H7 (cell line): ENCODE results near the gene BEST4. TPM values are rescaled to one million over a fixed set of nuclear protein-coding genes. Genes with fewer than 3 reads are reported as not detected.
"Not testable (repeated sequence)": the region's sequence is repeated elsewhere in the genome, so short reads cannot be mapped to it uniquely, and the experiment has no call there.

Experiments used
- DNase-seq: peaks from one replicate; pipeline ENCODE4 v3.0.0; 2012
- H3K27me3 ChIP-seq: 2 replicates; pipeline ENCODE4 v1.6.0; 2011; ENCODE audit warnings: mild to moderate bottlenecking, low read length; ENCODE audit not compliant: control insufficient read depth, insufficient read depth
- H3K36me3 ChIP-seq: replicated peaks from 2 replicates; pipeline ENCODE4 v1.5.1; 2011; ENCODE audit warnings: low read length; ENCODE audit not compliant: control insufficient read depth, insufficient read depth
- H3K4me3 ChIP-seq: 2 replicates; pipeline ENCODE4 v1.5.1; 2011; ENCODE audit warnings: low read depth, mild to moderate bottlenecking, control low read depth, low read length, moderate library complexity; ENCODE audit not compliant: insufficient read depth
- total RNA-seq: library from RNA; depleted of rRNA; stranded (reverse); fragments of >200 nt; shearing (Covaris generic); gene quantifications from 2 replicates; pipeline ENCODE4 v1.2.3, GENCODE V29; 2014

BEST4 gene
- total RNA-seq, 1 experiment from 2014 or later, result 0.80 TPM

DNA sequence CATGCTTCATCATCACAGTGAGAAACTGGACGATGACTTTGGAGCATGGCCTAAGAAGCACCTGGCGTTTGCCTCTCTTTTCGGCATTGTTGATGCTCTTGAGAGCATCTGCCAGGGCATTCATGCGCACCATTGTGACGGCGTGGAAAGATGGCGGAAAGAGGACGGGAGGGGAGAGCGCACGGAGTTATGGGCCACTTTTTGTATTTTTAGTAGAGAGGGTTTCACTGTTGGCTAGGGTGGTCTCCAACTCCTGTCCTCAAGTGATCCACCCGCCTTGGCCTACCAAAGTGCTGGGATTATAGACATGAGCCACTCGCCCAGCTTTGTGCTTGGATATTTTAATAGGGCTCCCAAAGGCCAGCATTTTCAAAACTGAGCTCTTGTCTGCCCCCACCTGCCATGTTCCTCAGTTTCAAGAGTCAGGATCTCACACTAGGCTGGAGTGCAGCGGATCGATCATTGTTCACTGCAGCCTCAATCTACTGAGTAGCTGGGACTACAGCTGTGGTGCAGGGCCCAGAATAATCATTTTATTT lies 7.3 kb downstream of the BEST4 start:
- peaks cover 12% of the 10 kb centered on the region for H3K27me3 ChIP-seq
- no peak overlapping the region for H3K4me3 ChIP-seq
- H3K36me3 ChIP-seq, result peaks cover 28% of the 10 kb centered on the region
- no peak for DNase-seq

- Histone ChIP-seq H3K36me3 (peaks cover 28% of the 10 kb centered on the region), H3K4me3 (no peak overlapping the region), H3K27me3 (peaks cover 4% of the 10 kb centered on the region; the same call in 1 of the 2 replicates)
- no peak for DNase-seq
Observed at GRCh38 chr1:44778705-44779576, 9.0 kb downstream of the BEST4 start.

DNA sequence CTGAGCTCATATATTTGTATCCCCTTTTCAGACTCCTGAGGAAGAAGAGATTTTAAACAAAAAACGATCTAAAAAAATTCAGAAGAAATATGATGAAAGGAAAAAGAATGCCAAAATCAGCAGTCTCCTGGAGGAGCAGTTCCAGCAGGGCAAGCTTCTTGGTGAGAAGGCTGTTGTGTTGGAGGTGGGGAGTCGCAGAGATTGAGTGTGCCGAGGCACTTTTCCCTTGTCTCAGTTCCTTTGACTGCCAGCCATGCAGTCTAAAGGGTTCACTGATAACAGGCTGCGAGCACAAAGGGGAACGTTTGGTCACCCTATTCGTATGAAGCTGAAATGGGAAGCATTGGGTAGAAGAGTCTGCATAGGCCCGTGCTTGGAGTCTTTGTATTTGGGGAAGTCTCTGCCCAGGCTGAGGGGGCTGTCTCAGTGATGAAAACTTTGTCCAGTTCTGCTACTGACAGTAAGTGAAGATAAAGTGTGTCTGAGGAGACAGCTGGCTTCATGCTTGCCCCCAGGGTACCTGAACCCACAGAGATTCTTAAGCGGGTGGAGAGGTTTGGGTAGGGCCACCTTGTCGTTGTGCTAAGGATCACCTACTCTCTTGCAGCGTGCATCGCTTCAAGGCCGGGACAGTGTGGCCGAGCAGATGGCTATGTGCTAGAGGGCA lies 9.9 kb downstream of the BEST4 start:
- DNase-seq, result no peak
- Histone ChIP-seq H3K27me3 (no peaks in the 10 kb centered on the region), H3K4me3 (no peak overlapping the region), H3K36me3 (peaks cover 28% of the 10 kb centered on the region)

GRCh38 chr1:44777547-44777946 lies 10.4 kb downstream of the BEST4 start:
- no peak overlapping the region for H3K4me3 ChIP-seq
- peaks cover 28% of the 10 kb centered on the region for H3K36me3 ChIP-seq
- no peaks in the 10 kb centered on the region for H3K27me3 ChIP-seq
- DNase-seq, result no peak

- DNase-seq, result no peak
- Histone ChIP-seq H3K36me3 (peaks cover 28% of the 10 kb centered on the region), H3K27me3 (no peaks in the 10 kb centered on the region), H3K4me3 (peak overlapping the region; percentile 100)
Observed at GRCh38 chr1:44776730-44777068, 11.3 kb downstream of the BEST4 start.

DNA sequence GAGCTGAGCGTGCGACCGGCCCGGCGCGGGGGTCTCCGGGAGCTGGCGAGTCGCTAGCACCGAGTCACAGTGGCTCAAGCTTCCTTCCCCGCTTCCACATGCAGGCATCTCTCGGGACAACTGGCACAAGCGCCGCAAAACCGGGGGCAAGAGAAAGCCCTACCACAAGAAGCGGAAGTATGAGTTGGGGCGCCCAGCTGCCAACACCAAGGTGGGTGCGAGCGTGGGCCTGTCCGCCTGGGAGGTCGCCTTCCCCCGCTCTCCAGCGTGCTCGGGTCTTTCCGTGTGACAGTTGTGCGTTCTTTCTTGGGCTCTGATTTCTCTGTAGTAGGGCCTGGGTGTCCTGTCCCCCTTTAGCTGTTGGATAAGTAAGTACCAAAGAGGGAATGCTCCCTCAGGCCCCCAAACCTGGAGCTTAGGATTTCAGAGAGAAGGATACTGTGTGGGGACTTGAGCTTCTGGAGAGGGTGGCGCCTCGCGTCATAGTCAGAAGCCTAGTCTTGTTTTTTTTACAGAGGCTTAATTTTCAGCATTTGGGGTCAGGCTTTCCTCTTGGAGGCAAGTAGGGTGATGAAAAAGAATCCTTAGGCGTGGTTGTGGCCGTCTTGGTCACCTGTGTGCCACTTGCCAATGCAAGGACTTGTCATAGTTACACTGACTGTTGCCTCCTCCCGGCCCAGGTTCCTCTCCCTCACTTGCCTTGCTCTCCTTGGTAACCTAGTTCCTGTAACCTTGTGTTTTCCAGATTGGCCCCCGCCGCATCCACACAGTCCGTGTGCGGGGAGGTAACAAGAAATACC lies 11.8 kb downstream of the BEST4 start:
- no peak for DNase-seq
- no peaks in the 10 kb centered on the region for H3K27me3 ChIP-seq
- peak overlapping the region; percentile 100 for H3K4me3 ChIP-seq
- peaks cover 28% of the 10 kb centered on the region for H3K36me3 ChIP-seq

DNA sequence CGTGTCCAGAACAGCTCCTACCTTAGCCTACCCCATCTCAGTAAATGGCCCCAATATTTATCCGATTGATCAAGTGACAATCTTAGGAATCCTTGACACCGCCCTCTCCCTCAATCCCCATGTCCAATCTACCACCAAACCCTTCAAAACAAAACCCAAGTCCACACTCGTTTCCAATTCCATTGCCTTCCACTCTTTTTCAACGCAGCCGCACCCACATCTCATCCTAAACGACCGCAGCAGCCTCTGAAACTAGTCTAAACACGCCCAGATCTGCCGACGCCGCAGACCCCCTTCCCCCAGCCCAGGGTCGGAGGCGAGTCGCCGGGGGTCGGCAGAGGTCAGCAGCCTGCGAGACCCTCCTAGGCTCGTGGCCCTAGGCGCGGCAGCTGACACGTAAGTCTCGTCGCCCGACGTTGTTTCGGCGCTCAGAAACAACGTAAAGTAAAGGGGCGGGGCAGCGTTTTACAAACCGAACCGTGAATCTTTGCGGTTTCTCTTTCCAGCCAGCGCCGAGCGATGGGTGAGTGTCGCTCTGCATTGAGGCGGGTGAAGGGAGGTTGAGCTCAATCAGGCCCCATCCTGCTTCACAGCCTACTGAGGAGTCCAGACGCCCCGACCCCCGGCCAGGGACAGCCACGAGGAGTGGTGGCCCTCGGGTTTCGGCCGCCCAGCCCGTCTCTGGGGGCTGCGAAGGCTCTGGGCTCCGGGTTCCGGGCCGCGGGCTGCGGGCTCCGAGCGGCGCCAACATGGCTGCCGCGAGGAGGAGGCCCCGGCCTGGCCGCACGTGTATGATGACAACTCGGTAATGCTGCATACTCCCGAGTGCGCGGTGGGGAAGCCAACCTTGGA lies 12.7 kb downstream of the BEST4 start, which contains the start of gene RPS8:
Gene RPS8, plus strand, starts transcription at position 463 of the 852 bp plus-strand sequence. Its CDS starts 57 bp downstream, at position 520.
- peak; percentile 93 for DNase-seq
- Histone ChIP-seq H3K36me3 (peaks cover 28% of the 10 kb centered on the region), H3K27me3 (no peaks in the 10 kb centered on the region), H3K4me3 (peak within 1 kb of the TSS; percentile 100)

DNA sequence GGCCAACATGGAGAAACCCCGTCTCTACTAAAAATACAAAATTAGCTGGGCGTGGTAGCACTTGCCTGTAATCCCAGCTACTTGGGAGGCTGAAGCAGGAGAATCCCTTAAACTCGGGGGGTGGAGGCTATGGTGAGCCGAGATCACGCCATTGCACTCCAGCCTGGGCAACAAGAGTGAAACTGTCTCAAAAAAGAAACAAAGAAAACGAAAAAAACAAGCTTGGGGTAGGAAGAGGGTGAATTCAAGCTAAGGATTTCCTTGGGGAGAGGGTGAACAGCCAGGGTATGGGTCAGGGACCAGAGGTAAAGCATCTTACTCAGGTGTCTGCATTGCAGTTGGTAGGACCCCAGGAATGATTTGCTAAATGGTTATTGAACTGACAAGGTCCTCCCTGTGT lies 21.5 kb downstream of the BEST4 start:
- DNase-seq, H3K27me3 ChIP-seq, H3K4me3 ChIP-seq: not testable (repeated sequence)

GRCh38 chr1:44760876-44761275 lies 27.1 kb downstream of the BEST4 start:
- H3K36me3 ChIP-seq, result peaks cover 63% of the 10 kb centered on the region
- no peak overlapping the region for H3K4me3 ChIP-seq
- H3K27me3 ChIP-seq, result no peaks in the 10 kb centered on the region
- DNase-seq, result no peak

More for the DNA sequence above, 21.5 kb downstream of the BEST4 start:
- peaks cover 35% of the 10 kb centered on the region for H3K36me3 ChIP-seq

DNA sequence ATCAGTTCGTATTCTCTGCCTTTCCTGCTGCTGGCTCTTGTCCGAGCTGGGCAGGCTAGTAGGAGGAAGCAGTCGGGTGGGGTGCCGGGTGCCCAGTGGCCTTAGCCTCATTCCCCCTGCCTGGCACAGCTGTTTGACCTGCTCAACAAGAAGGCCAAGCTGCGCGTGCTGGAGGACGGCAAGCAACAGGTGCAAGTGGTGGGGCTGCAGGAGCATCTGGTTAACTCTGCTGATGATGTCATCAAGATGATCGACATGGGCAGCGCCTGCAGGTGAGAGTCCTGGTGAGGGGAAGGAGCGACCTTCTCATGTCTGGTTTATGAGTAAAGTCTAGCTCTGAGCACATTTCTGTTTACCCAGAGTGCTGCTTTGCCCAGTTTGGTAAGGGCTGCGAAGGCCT lies 28.9 kb downstream of the BEST4 start:
- H3K36me3 ChIP-seq, result peaks cover 75% of the 10 kb centered on the region
- H3K4me3 ChIP-seq, result no peak overlapping the region
- H3K27me3 ChIP-seq, result no peaks in the 10 kb centered on the region
- DNase-seq, result no peak

DNA sequence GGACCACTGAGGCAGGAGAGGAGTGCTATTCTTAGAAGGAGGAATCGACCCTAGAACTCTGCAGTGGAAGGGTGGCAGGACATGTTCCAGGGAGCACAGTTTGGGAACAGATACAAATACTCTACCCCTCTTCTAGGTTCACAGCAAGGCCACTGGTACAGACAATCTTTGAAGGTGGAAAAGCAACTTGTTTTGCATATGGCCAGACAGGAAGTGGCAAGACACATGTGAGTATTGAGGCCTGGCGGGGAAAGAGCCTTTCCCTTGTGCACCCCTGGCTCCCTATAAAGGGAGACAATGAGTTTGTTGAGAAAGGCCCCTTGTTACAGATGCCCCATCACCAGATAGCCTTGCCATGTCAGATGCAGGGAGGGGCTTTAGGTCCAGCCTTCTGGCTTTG lies 30.6 kb downstream of the BEST4 start:
- no peak for DNase-seq
- Histone ChIP-seq H3K36me3 (peaks cover 79% of the 10 kb centered on the region), H3K4me3 (no peak overlapping the region), H3K27me3 (no peaks in the 10 kb centered on the region)

DNA sequence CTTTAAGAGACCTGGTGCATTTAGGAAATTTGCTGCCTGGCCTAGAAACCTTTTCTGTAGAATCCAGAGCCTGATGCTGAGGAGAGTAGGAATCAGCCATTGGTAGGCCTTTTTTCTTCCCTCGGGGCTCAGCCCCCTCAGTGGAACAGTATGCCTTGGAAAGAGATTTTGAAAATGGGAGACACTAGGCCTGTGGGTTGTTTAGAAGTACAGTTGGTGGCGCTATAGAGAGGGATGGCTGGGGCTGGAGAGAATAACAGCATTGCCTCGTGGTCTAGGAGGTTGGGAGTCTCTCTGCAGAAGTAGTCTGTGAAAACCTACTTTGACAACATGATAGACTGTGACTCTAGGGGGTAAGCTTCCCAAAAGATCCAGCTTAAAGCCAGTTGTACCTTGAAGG lies 40.1 kb downstream of the BEST4 start:
- no peak for DNase-seq
- peaks cover 44% of the 10 kb centered on the region for H3K36me3 ChIP-seq

DNA sequence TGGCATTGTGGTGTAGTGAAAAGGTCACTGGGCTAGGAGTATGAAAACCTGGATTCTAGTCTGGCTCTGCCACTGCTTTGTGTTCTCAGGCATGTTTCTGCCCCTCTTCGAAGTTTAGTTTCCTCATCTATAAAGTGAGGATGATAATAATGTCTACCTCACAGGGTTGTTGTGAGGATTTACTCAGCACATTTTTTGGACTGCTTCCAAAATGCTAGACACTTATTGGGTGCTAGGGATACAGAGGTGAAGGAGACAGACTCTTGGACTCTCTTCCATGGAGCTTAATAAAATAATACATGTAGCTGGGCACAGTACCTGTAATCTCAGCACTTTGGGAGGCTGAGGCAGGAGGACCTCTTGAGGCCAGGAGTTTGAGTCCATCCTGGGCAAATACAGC lies 44.8 kb downstream of the BEST4 start:
- no peak for DNase-seq
- Histone ChIP-seq H3K36me3 (peaks cover 30% of the 10 kb centered on the region), H3K4me3 (no peak overlapping the region), H3K27me3 (no peaks in the 10 kb centered on the region)

More for the DNA sequence above, 40.1 kb downstream of the BEST4 start:
- Histone ChIP-seq H3K4me3 (no peak overlapping the region), H3K27me3 (no peaks in the 10 kb centered on the region)
